Spleen (tissue), 7 donors: ENCODE data around the gene MSI2.

Experiments
- CTCF ChIP-seq, 11 experiments: fragments of 200-600 bp in 7 of 11; fragments of 450-650 bp in 4 of 11; sonication (generic) in 4 of 11; IDR thresholded peaks in 8 of 11; conservative IDR thresholded peaks in 3 of 11; 1 replicate in 7 of 11; 2 replicates in 4 of 11; pipeline versions ENCODE4 v1.4.0 to v1.8.0; 2016 to 2021; ENCODE audit warnings: antibody characterized with exemption in 11 of 11, inconsistent platforms in 4 of 11, mild to moderate bottlenecking in 1 of 11
- POLR2A ChIP-seq, 3 donors: fragments of 450-650 bp; IDR thresholded peaks; one replicate each; pipeline ENCODE4 v1.5.1; 2017; ENCODE audit warnings: antibody characterized with exemption in 3 of 3, mild to moderate bottlenecking in 1 of 3
- POLR2AphosphoS5 ChIP-seq, 3 donors: sonication (generic); formaldehyde crosslinking; IDR thresholded peaks; one replicate each; pipeline ENCODE4 v1.5.1; 2017; ENCODE audit warnings: antibody characterized with exemption in 3 of 3
- donor health status: DM: no; HTN: no; CAD: no; lungs with moderate emphysema.
- donor health status: DM: no; HTN: no; CAD: no.
- donor health status: DM: no; HTN: no; CAD: no.

- TF ChIP-seq CTCF (IDR thresholded peaks at IDR 0.05 in 8 of 11, conservative IDR thresholded peaks at IDR 0.05 in 3 of 11), result no peak
- no peak for TF ChIP-seq POLR2A (IDR thresholded peaks at IDR 0.05)
- no peak for TF ChIP-seq POLR2AphosphoS5 (IDR thresholded peaks at IDR 0.05)
Observed at GRCh38 chr17:57533684-57534305, 277.5 kb downstream of the MSI2 start.
